AG08395 (cell line): ENCODE data around the gene ZNF217.

ENCODE experiments used
- DNase-seq: peaks from one replicate; pipeline ENCODE4 v3.0.0; 2012; ENCODE audit warnings: mixed read lengths, low spot score

ZNF217 gene

GRCh38 chr20:53582574-53583351, 10.9 kb downstream of the ZNF217 start:
- peak; percentile 78 for DNase-seq

GRCh38 chr20:53582251-53582570, 11.4 kb downstream of the ZNF217 start:
- DNase-seq: no peak

GRCh38 chr20:53581444-53582250, 12.0 kb downstream of the ZNF217 start:
- DNase-seq: no peak

- no peak for DNase-seq
Observed at GRCh38 chr20:53580376-53581111, 13.1 kb downstream of the ZNF217 start.

- no peak for DNase-seq
Observed at GRCh38 chr20:53579581-53580375, 13.9 kb downstream of the ZNF217 start.

GRCh38 chr20:53579266-53579580, 14.4 kb downstream of the ZNF217 start:
- DNase-seq: peak; percentile 49

- DNase-seq: peak; percentile 85
Observed at GRCh38 chr20:53578492-53579222, 15.0 kb downstream of the ZNF217 start.

- no peak for DNase-seq
Observed at GRCh38 chr20:53576586-53577318, 16.9 kb downstream of the ZNF217 start.

- DNase-seq: no peak
Observed at GRCh38 chr20:53576195-53576580, 17.5 kb downstream of the ZNF217 start.

- DNase-seq: no peak
Observed at GRCh38 chr20:53575481-53576194, 18.0 kb downstream of the ZNF217 start.

GRCh38 chr20:53574819-53575218, 18.8 kb downstream of the ZNF217 start:
- DNase-seq: no peak

GRCh38 chr20:53574259-53574789, 19.3 kb downstream of the ZNF217 start:
- DNase-seq: no peak

- no peak for DNase-seq
Observed at GRCh38 chr20:53571555-53572286, 21.9 kb downstream of the ZNF217 start.

GRCh38 chr20:53570446-53571276, 23.0 kb downstream of the ZNF217 start:
- no peak for DNase-seq

GRCh38 chr20:53569606-53570307, 23.9 kb downstream of the ZNF217 start:
- no peak for DNase-seq

- DNase-seq: no peak
Observed at GRCh38 chr20:53569005-53569404, 24.6 kb downstream of the ZNF217 start.

- no peak for DNase-seq
Observed at GRCh38 chr20:53568351-53568750, 25.3 kb downstream of the ZNF217 start.
